H9 (cell line): ENCODE data around the gene CENPO. TPM values are rescaled to one million over a fixed set of nuclear protein-coding genes. Genes with fewer than 3 reads are reported as not detected.

ENCODE experiments used
- DNase-seq: peaks from one replicate; pipeline ENCODE4 v3.0.0-alpha.2; 2017
- H2AFZ ChIP-seq: one replicate; pipeline ENCODE4 v1.6.1; 2013; ENCODE audit warnings: mild to moderate bottlenecking, low read length, control low read depth, moderate library complexity
- H2AK5ac ChIP-seq: 2 replicates; pipeline ENCODE4 v1.6.1; 2013; ENCODE audit warnings: low read length, control low read depth, mixed read lengths; ENCODE audit not compliant: insufficient read length
- H2BK120ac ChIP-seq: one replicate; pipeline ENCODE4 v1.6.1; 2013; ENCODE audit warnings: low read depth, mild to moderate bottlenecking, low read length, control low read depth, inconsistent platforms; ENCODE audit not compliant: poor library complexity, severe bottlenecking
- H2BK12ac ChIP-seq: 2 replicates; pipeline ENCODE4 v1.6.1; 2013; ENCODE audit warnings: low read length, control low read depth, mixed read lengths, low read depth; ENCODE audit not compliant: insufficient read length
- H2BK15ac ChIP-seq: 2 replicates; pipeline ENCODE4 v1.6.1; 2013; ENCODE audit warnings: low read depth, low read length, control low read depth
- H2BK20ac ChIP-seq: one replicate; pipeline ENCODE4 v1.6.1; 2013; ENCODE audit warnings: low read depth, mild to moderate bottlenecking, low read length, control low read depth, inconsistent platforms; ENCODE audit not compliant: poor library complexity, severe bottlenecking
- H2BK5ac ChIP-seq: 2 replicates; pipeline ENCODE4 v1.6.1; 2013; ENCODE audit warnings: low read length, control low read depth, mixed read lengths; ENCODE audit not compliant: insufficient read length
- H3K14ac ChIP-seq: 2 replicates; pipeline ENCODE4 v1.6.1; 2013; ENCODE audit warnings: low read length, control low read depth; ENCODE audit not compliant: insufficient read depth
- H3K18ac ChIP-seq: 2 replicates; pipeline ENCODE4 v1.6.1; 2013; ENCODE audit warnings: low read depth, mild to moderate bottlenecking, mixed read lengths, low read length, control low read depth; ENCODE audit not compliant: insufficient read length
- H3K23ac ChIP-seq: 2 replicates; pipeline ENCODE4 v1.6.1; 2013; ENCODE audit warnings: low read length, control low read depth, mixed read lengths, low read depth; ENCODE audit not compliant: insufficient read length
- H3K23me2 ChIP-seq: 2 replicates; pipeline ENCODE4 v1.6.1; 2013; ENCODE audit warnings: low read depth, mild to moderate bottlenecking, mixed read lengths, low read length, control low read depth; ENCODE audit not compliant: insufficient read length, poor library complexity, severe bottlenecking
- H3K27ac ChIP-seq: 2 replicates; pipeline ENCODE4 v1.5.1; 2013; ENCODE audit warnings: low read length, control low read depth, mixed read lengths, low read depth; ENCODE audit not compliant: insufficient read length
- H3K27me3 ChIP-seq: 2 replicates; pipeline ENCODE4 v1.6.1; 2013; ENCODE audit warnings: low read length, control low read depth, inconsistent platforms; ENCODE audit not compliant: insufficient read depth
- H3K4ac ChIP-seq: 2 replicates; pipeline ENCODE4 v1.6.1; 2013; ENCODE audit warnings: low read depth, mild to moderate bottlenecking, control low read depth, inconsistent platforms, low read length, moderate library complexity
- H3K4me1 ChIP-seq: 2 replicates; pipeline ENCODE4 v1.6.1; 2013; ENCODE audit warnings: low read length, control low read depth, inconsistent platforms; ENCODE audit not compliant: insufficient read depth
- H3K4me2 ChIP-seq: 2 replicates; pipeline ENCODE4 v1.6.1; 2013; ENCODE audit warnings: low read length, control low read depth, mixed read lengths; ENCODE audit not compliant: insufficient read length, insufficient read depth
- H3K56ac ChIP-seq: 2 replicates; pipeline ENCODE4 v1.6.1; 2013; ENCODE audit warnings: low read depth, mild to moderate bottlenecking, mixed read lengths, low read length, control low read depth; ENCODE audit not compliant: insufficient read length
- H3K79me1 ChIP-seq: 2 replicates; pipeline ENCODE4 v1.6.1; 2013; ENCODE audit warnings: low read depth, mild to moderate bottlenecking, moderate library complexity, low read length, control low read depth, inconsistent platforms; ENCODE audit not compliant: insufficient read depth, poor library complexity, severe bottlenecking
- H3K79me2 ChIP-seq: 2 replicates; pipeline ENCODE4 v1.6.1; 2013; ENCODE audit warnings: low read length, control low read depth, inconsistent platforms; ENCODE audit not compliant: insufficient read depth
- H3K9ac ChIP-seq: 2 replicates; pipeline ENCODE4 v1.6.1; 2013; ENCODE audit warnings: low read length, control low read depth, mixed read lengths; ENCODE audit not compliant: insufficient read length; ENCODE audit errors: extremely low read depth
- H3K9me3 ChIP-seq: one replicate; pipeline ENCODE4 v1.6.1; 2013; ENCODE audit warnings: low read depth, low read length, inconsistent platforms; ENCODE audit not compliant: control insufficient read depth
- H3T11ph ChIP-seq: one replicate; pipeline ENCODE4 v1.6.1; 2013; ENCODE audit warnings: mild to moderate bottlenecking, low read length, control low read depth, inconsistent platforms
- H4K20me1 ChIP-seq: one replicate; pipeline ENCODE4 v1.6.1; 2013; ENCODE audit not compliant: control insufficient read depth, insufficient read length, insufficient read depth
- H4K5ac ChIP-seq: 2 replicates; pipeline ENCODE4 v1.6.1; 2013; ENCODE audit warnings: low read depth, mild to moderate bottlenecking, mixed read lengths, low read length, control low read depth; ENCODE audit not compliant: insufficient read length
- H4K8ac ChIP-seq: replicated peaks from 2 replicates; pipeline ENCODE4 v1.6.1; 2013; ENCODE audit warnings: low read length, control low read depth, mixed read lengths, low read depth; ENCODE audit not compliant: insufficient read length
- H4K91ac ChIP-seq: 2 replicates; pipeline ENCODE4 v1.6.1; 2013; ENCODE audit warnings: low read depth, mild to moderate bottlenecking, moderate library complexity, mixed read lengths, low read length, control low read depth; ENCODE audit not compliant: insufficient read length
- H3K27ac Mint-ChIP-seq, 3 experiments: 2 replicates in 2 of 3; 3 replicates in 1 of 3; pipeline ENCODE4 v1.8.0; 2020 to 2021; ENCODE audit warnings: mixed read lengths in 3 of 3, mild to moderate bottlenecking in 1 of 3, moderate library complexity in 1 of 3
- H3K27me3 Mint-ChIP-seq: 2 replicates; pipeline ENCODE4 v1.8.0; 2021; ENCODE audit warnings: low read depth, mild to moderate bottlenecking, moderate library complexity, mixed read lengths
- H3K36me3 Mint-ChIP-seq, 3 experiments: 2 replicates in 2 of 3; 3 replicates in 1 of 3; pipeline ENCODE4 v1.8.0; 2020 to 2021; ENCODE audit warnings: low read depth in 3 of 3, mixed read lengths in 3 of 3; ENCODE audit not compliant: insufficient read depth in 1 of 3
- H3K4me1 Mint-ChIP-seq, 2 experiments: 2 replicates each; pipeline ENCODE4 v1.8.0; 2020; ENCODE audit warnings: mixed read lengths in 2 of 2
- H3K4me3 Mint-ChIP-seq, 2 experiments: 2 replicates in 1 of 2; 3 replicates in 1 of 2; pipeline ENCODE4 v1.8.0; 2020 to 2021; ENCODE audit warnings: mild to moderate bottlenecking in 2 of 2, mixed read lengths in 2 of 2, moderate library complexity in 1 of 2
- H3K9me3 Mint-ChIP-seq, 2 experiments: 2 replicates in 1 of 2; 3 replicates in 1 of 2; pipeline ENCODE4 v1.8.0; 2020; ENCODE audit warnings: mild to moderate bottlenecking in 2 of 2, mixed read lengths in 2 of 2, moderate library complexity in 1 of 2
- WGBS: extraction: QIAGEN DNeasy Blood & Tissue Kit; methylation state at CpG from one replicate; pipeline ENCODE4 v1.1.7; 2013; ENCODE audit warnings: missing lambda C conversion rate, low lambda C conversion rate, mixed read lengths; ENCODE audit not compliant: insufficient read length; ENCODE audit errors: extremely low coverage; 5-methylcytosine and 5-hydroxymethylcytosine counted together
- total RNA-seq: library from RNA; stranded (reverse); gene quantifications from 2 replicates; pipeline ENCODE4 v1.2.1, GENCODE V29; 2021
- TF ChIP-seq, protein P1 (sequence below): fragments of 200-600 bp; sonication (generic); conservative IDR thresholded peaks from 3 replicates; pipeline ENCODE4 v1.8.0; 2021; ENCODE audit warnings: antibody characterized with exemption, mild to moderate bottlenecking

CENPO gene
- total RNA-seq, 1 experiment from 2014 or later: 49.5 TPM

DNA sequence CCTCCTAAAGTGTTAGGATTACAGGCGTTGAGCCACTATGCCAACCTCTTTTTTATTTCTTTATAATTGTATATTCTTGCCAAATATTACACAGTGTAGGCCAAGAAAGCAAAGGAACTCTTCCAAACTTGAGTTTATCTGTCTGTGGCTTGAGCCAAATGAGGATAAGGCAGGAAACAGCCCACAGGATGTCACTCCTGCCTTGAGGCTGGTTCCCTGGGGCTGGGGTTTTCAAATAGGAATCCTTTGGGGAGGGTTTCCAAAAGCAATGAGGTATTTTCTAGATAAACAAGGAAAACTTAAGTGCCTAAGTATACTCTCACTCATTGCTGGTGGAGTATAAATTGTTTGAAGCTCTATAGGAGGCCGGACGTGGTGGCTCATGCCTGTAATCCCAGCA lies 70.4 kb downstream of the CENPO start:
- Histone ChIP-seq H3K4ac (no peak overlapping the region), H3K4me1 (no peaks in the 10 kb centered on the region), H4K5ac (no peak overlapping the region), H2BK20ac (no peak overlapping the region), H3K9ac (no peak overlapping the region), H3K18ac (no peak overlapping the region), H3T11ph (no peak overlapping the region), H3K56ac (no peak overlapping the region), H4K20me1 (no peaks in the 10 kb centered on the region), H2BK12ac (no peak overlapping the region), H2BK15ac (no peak overlapping the region), H3K79me2 (no peaks in the 10 kb centered on the region), H2AFZ (no peak overlapping the region), H4K8ac (no peak overlapping the region), H2BK120ac (no peak overlapping the region), H3K79me1 (no peaks in the 10 kb centered on the region), H2AK5ac (no peak overlapping the region), H2BK5ac (no peak overlapping the region), H3K4me2 (no peak overlapping the region), H3K9me3 (no peaks in the 10 kb centered on the region), H3K27me3 (no peaks in the 10 kb centered on the region), H3K27ac (no peak overlapping the region), H4K91ac (no peak overlapping the region), H3K23me2 (no peaks in the 10 kb centered on the region), H3K23ac (no peak overlapping the region), H3K14ac (no peak overlapping the region)
- Mint-ChIP-seq H3K4me1 (no peaks in the 10 kb centered on the region), H3K27ac (no peak overlapping the region), H3K36me3 (peaks cover 2 to 8% (median 7%) of the 10 kb centered on the region in 3 experiments; a peak in 5 of 7 replicates), H3K27me3 (no peaks in the 10 kb centered on the region), H3K4me3 (no peak overlapping the region), H3K9me3 (no peaks in the 10 kb centered on the region)
- TF ChIP-seq, protein P1, sequence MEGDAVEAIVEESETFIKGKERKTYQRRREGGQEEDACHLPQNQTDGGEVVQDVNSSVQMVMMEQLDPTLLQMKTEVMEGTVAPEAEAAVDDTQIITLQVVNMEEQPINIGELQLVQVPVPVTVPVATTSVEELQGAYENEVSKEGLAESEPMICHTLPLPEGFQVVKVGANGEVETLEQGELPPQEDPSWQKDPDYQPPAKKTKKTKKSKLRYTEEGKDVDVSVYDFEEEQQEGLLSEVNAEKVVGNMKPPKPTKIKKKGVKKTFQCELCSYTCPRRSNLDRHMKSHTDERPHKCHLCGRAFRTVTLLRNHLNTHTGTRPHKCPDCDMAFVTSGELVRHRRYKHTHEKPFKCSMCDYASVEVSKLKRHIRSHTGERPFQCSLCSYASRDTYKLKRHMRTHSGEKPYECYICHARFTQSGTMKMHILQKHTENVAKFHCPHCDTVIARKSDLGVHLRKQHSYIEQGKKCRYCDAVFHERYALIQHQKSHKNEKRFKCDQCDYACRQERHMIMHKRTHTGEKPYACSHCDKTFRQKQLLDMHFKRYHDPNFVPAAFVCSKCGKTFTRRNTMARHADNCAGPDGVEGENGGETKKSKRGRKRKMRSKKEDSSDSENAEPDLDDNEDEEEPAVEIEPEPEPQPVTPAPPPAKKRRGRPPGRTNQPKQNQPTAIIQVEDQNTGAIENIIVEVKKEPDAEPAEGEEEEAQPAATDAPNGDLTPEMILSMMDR: no peak
- DNase-seq: no peak
- WGBS: no CpG with 5 or more reads among the region's 3 CpGs
